Measurements from ENCODE around the gene APOB. TPM values are rescaled to one million over a fixed set of nuclear protein-coding genes. Genes with fewer than 3 reads are reported as not detected.
A peak's percentile ranks its signal among the peaks of the same experiment; 100 is the strongest.

APOB gene
- total RNA-seq, 4 donors from 2014 or later, result 0.05 to 8.8 (median 2.3) TPM

DNA sequence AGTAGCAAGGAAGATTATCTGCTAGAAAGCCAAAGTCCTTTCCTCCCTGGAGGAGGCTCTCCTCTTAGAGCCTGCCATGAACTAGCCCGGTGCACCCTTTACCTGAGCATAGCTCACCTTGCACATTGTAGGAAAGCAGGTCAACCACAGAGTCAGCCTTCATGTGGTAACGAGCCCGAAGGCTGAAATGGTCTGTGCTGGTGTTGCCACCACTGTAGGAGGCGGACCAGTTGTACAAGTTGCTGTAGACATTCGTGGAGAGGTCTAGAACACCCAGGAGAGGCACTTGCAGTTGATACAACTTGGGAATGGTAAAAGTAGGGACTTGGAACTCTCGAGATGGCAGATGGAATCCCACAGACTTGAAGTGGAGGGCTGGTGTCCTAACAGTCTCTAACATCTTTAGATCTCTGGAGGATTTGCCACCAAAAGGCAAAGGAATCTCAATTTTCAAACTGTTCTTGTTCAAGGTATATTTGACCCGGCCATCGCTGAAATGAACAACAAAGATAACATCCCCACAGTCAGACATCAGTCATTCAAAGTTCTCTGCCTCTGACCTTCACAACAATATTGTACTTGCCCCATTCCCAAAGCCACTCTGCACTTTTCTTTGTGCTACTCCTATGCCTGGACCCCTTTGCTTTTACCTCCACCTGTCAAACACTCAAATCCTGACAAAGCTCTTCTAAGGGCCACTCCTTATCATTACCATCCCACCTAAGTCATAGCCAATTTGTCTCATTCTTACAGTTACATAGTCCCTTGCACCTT lies 30.6 kb downstream of the APOB start:
- Histone ChIP-seq H3K9me3 (no peaks in the 10 kb centered on the region), H3K36me3 (no peaks in the 10 kb centered on the region), H3K4me1 (peaks cover 14 to 16% of the 10 kb centered on the region in 2 donors), H3K27me3 (no peaks in the 10 kb centered on the region), H3K4me3 (no peak overlapping the region), H3K27ac (no peak overlapping the region)
- in situ Hi-C loops (cut with MboI; ENCODE audit: low sequenced_read_pairs in 4 of 4), result no loop called here
- no peak for DNase-seq
- no peak for ATAC-seq
- intact Hi-C loops (cut with DNase I; ENCODE audit: low total_unique reads), result no loop called here
- TF ChIP-seq, protein P1, sequence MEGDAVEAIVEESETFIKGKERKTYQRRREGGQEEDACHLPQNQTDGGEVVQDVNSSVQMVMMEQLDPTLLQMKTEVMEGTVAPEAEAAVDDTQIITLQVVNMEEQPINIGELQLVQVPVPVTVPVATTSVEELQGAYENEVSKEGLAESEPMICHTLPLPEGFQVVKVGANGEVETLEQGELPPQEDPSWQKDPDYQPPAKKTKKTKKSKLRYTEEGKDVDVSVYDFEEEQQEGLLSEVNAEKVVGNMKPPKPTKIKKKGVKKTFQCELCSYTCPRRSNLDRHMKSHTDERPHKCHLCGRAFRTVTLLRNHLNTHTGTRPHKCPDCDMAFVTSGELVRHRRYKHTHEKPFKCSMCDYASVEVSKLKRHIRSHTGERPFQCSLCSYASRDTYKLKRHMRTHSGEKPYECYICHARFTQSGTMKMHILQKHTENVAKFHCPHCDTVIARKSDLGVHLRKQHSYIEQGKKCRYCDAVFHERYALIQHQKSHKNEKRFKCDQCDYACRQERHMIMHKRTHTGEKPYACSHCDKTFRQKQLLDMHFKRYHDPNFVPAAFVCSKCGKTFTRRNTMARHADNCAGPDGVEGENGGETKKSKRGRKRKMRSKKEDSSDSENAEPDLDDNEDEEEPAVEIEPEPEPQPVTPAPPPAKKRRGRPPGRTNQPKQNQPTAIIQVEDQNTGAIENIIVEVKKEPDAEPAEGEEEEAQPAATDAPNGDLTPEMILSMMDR (IDR thresholded peaks at IDR 0.05 in 4 of 5, conservative IDR thresholded peaks at IDR 0.05 in 1 of 5), result no peak
- no peak for TF ChIP-seq POLR2A (IDR thresholded peaks at IDR 0.05)

DNA sequence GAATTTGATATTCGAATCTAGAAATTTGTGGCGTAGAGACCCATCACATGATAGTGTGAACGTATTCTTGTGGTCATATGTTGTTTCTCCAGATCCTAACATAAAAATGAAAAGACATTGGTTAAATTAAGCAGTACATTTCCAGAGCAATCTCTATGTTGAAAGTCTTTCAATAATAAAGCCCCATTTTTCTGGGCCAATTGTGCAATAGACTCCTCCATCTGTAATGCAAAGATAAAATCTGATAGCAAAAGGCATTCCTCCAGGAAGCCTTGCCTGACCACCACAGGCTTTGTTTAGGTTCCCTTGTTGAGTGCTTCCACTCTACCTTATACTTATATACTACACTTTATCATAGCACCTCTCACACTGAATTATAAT lies 31.3 kb downstream of the APOB start:
- no peak overlapping the region for H3K4me3 ChIP-seq
- H3K4me1 ChIP-seq, result peaks cover 14 to 16% of the 10 kb centered on the region in 2 donors
- H3K27ac ChIP-seq, result no peak overlapping the region
- no peak for DNase-seq
- H3K9me3 ChIP-seq, result no peaks in the 10 kb centered on the region
- no peak for ATAC-seq
- no peaks in the 10 kb centered on the region for H3K36me3 ChIP-seq
- intact Hi-C loops (cut with DNase I; ENCODE audit: low total_unique reads), result no loop called here
- no peaks in the 10 kb centered on the region for H3K27me3 ChIP-seq
- no peak for TF ChIP-seq POLR2A (IDR thresholded peaks at IDR 0.05)
- TF ChIP-seq, protein P1 (IDR thresholded peaks at IDR 0.05 in 4 of 5, conservative IDR thresholded peaks at IDR 0.05 in 1 of 5), result no peak
- in situ Hi-C loops (cut with MboI; ENCODE audit: low sequenced_read_pairs in 4 of 4), result no loop called here

DNA sequence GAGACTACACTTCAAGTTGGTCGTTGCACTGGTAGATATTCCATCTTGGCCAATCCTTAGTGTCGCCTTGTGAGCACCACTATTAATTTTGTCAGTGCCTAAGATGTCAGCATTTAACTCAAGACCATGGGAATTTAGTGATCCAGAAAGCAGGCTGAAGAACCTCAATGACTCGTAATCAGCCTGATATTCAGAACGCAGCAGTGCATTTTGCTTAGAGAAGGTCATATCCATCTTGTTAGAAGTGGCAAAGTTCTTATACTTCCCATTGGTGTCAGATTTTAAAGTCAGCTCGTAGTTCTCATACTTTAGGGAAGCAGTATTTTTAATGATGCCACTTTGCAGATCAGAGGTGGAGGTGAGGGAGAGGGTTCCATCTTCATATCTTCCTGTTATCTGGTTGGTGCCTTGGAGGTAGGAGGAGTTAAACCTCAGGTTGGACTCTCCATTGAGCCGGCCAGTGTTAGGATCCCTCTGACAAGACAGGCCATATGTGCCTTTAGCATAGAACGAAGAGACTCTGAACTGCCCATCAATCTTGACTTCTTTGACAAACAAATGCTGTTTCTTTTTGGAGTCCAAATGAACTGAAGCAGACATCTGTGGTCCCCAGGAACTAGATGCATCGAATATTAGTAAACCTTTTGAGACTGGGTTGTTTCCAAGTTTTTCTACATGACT lies 31.9 kb downstream of the APOB start:
- H3K27ac ChIP-seq, result peak overlapping the region in 2 of 4 donors; percentile 6 to 64
- no peaks in the 10 kb centered on the region for H3K36me3 ChIP-seq
- H3K4me1 ChIP-seq, result peaks cover 14 to 16% of the 10 kb centered on the region in 2 donors
- H3K9me3 ChIP-seq, result no peaks in the 10 kb centered on the region
- in situ Hi-C loops (cut with MboI; ENCODE audit: low sequenced_read_pairs in 4 of 4), result no loop called here
- DNase-seq, result no peak
- no peaks in the 10 kb centered on the region for H3K27me3 ChIP-seq
- intact Hi-C loops (cut with DNase I; ENCODE audit: low total_unique reads), result no loop called here
- ATAC-seq, result no peak
- TF ChIP-seq, protein P1 (IDR thresholded peaks at IDR 0.05 in 4 of 5, conservative IDR thresholded peaks at IDR 0.05 in 1 of 5), result no peak
- TF ChIP-seq POLR2A (IDR thresholded peaks at IDR 0.05), result no peak
- no peak overlapping the region for H3K4me3 ChIP-seq

DNA sequence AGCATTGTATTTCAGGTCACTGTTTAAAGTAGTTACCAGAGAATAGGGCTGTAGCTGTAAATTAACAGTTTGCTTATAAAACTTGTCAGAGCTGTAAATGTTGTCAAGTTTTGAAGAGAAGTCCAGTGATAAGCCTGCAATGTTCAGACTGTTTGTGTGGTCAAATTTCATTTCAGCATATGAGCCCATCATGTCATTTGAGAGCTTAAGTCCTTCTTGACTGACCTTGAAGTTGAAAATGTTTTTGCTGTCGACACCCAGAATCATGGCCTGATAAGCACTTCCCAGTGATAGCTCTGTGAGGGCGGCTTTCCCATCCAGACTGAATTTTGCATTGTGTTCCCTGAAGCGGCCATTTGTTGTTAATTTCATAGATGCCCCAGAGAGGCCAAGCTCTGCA lies 32.4 kb downstream of the APOB start:
- H3K4me3 ChIP-seq, result no peak overlapping the region
- no peaks in the 10 kb centered on the region for H3K9me3 ChIP-seq
- intact Hi-C loops (cut with DNase I; ENCODE audit: low total_unique reads), result no loop called here
- peak overlapping the region; percentile 6 to 64 (median 45) for H3K27ac ChIP-seq
- no peak for TF ChIP-seq POLR2A (IDR thresholded peaks at IDR 0.05)
- TF ChIP-seq, protein P1 (IDR thresholded peaks at IDR 0.05 in 4 of 5, conservative IDR thresholded peaks at IDR 0.05 in 1 of 5), result no peak
- H3K4me1 ChIP-seq, result peaks cover 14 to 16% of the 10 kb centered on the region in 2 donors
- ATAC-seq (peak; percentile 53 to 70), DNase-seq (no peak)
- H3K36me3 ChIP-seq, result no peaks in the 10 kb centered on the region
- in situ Hi-C loops (cut with MboI; ENCODE audit: low sequenced_read_pairs in 4 of 4), result no loop called here
- no peaks in the 10 kb centered on the region for H3K27me3 ChIP-seq

Data from gastrocnemius medialis (tissue), 4 donors.